Stimulated activated CD8-positive, alpha-beta memory T cell treated with anti-CD3 and anti-CD28 coated beads, Interleukin-15, amount 100 ng/mL, for 1 hour (primary cell): ENCODE data around the gene DNAJB9.
"Not testable (repeated sequence)": the region's sequence is repeated elsewhere in the genome, so short reads cannot be mapped to it uniquely, and the experiment has no call there.

Experiments used
- DNase-seq: peaks from one replicate; pipeline ENCODE4 v3.0.0-alpha.2; 2020; ENCODE audit warnings: low read depth

Gene DNAJB9

DNA sequence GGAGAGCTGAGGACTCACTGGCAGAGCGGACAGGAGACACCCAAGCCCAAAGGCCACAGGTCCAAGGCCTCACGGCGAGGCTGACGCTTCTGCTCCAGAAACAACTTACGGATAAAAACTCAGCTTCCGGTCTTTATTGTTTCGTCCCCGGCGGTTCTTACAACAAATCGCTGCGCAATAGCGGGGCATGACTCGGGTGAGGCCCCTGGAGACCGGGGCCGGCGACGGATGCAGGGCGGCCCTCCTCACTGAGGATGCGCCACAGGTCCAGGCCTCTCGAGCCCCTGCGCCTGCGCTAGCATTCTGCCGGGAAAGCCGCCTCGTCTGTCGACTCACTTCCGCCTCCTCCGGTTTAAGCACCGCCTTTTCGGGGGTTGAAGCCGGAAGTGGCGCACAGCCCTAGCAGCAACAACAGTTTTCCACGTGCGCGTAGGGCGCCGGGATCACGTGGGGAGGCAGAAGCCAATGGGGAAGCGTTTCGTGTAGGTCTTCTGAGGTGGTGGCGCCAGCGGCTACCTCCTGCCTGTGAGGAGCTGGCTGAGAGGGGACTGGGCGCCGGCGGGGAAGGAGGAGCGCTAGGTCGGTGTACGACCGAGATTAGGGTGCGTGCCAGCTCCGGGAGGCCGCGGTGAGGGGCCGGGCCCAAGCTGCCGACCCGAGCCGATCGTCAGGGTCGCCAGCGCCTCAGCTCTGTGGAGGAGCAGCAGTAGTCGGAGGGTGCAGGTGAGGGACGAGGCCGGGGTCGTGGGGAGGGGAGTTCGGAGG, at the start of gene DNAJB9, which contains the start of gene THAP5:
Gene DNAJB9 (plus strand): TSS at position 494 of the 765 bp plus-strand sequence. CDS start 1,853 bp downstream, outside the sequence.
Gene THAP5 (minus strand): TSS at position 326 of the 765 bp plus-strand sequence. CDS start 137 bp downstream, at position 189.
- DNase-seq = peak; percentile 97

DNA sequence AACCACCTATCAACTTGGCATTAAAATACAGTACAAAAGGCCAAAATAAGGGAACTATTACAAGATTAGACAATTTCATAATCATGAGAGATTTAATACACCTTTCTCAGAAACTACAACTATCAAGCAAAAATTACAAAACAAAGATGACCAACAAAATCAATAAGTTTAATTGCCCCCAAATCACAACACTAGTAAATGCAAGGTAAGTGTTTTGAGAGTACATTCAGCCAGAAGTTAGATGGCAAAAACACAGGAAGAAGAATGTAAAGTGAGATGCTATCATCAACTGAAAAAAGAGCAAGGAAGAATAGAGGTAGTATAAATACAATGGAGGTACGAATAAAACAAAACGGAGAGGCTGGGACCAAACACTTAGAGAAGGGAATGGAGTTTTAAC, 46.9 kb upstream of the DNAJB9 start:
- no peak for DNase-seq

DNA sequence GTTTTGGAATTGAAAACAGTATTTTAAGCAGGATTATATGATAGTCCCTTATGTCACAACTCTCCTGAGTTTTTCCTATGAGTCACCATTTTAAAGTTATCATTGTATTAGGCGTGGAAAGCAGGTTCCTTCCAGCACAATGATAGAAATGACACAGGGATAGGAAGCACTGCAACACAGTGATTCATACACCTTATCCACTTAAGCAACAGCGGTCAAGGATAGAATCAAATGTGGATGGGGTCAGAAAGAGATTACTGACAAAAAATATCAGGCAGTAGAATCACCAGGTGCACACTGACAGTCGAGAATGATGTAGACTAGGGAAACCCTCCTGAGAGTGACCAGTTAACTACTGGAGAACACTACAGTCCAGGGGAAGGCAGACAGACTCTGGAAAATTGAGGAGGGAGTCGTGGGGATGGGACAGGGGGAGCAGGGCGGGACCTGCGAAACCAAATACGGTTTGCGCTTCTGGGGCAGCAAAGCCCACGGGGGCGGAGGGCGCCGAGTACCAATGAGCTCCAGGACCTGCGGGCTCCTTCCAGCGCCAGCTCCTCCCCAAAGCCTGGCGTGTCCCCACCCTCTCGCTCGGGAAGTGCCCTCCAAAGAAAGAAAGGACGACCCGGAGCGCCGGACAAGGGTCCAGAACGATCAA, 44.2 kb upstream of the DNAJB9 start:
- no peak for DNase-seq

DNA sequence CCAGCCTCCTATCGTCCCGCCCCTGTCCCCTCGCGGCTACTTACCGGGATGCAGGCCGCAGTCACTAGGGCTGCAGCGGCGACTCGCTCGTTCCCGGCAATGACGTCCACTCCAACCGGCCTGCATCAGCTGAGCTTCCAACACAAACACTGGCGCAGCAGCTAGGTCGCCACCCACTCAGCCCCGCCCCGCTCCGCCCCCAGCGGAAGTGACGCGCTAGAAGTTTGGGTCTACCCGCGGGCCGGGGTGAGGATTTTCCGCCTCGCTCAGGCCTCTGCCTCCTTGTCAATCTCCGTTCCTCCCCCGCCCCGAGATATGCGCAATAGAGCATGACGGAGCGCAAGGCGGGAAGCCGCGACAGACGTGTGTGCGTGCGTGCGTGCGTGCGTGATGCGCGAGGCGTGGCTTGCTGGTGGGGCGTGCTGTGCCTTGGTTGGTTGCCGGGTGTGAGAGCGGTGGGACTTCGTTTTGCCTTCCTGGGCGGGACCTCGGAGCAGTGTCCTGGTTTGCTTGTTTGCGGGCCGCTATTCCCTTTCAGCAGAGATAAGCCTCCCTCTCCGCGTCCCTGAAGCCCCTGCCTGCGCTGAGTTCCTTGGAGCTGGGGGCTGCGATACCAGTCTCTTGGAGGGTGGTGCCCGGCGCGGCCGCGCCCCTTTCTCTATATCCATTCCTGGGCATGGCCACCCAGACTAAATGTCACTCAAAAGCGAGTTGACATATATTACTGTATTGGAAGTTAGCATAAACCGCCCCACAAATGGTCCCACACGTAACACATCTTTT, 43.5 kb upstream of the DNAJB9 start, which contains the start of gene PNPLA8:
Gene PNPLA8 (minus strand): TSS at position 151 of the 783 bp plus-strand sequence. CDS start 10,644 bp downstream, outside the sequence.
- DNase-seq = peak; percentile 100

DNA sequence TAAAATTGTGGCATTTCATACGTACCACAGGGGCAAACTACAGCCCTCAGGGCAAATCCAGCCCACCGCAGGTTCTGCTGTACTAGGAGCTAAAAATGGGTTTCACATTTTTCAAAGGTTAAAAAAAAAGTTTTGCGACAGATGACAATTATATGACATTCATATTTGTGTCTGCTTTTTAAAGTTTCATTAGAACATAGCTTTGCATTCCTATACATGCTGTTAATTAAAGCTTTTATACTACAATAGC, 43.0 kb upstream of the DNAJB9 start:
- no peak for DNase-seq

DNA sequence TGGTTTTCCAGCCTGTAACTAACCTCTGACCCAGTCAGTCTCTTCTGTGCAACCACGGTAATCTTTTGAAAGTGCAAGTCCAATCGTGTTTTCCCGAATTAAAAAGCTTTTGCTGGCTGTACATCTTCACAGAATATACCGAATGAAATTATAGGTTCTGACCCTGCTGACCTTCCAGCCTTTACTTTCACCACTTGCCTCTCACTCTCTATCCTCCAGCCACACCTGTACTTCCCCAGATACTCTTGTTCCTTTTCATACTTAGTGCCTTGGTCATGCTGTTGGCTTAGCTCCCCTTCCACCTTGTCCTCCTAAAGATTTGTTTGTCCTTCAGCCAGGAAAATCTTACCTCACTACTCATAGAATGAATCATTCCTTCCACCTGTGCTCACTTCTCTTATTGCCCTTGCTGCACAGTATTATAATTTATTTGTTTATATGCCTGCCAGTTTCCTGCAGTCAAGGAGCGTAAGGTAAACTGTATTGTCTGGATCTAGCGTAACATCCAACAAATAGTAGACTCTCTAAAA, 41.4 kb upstream of the DNAJB9 start:
- no peak for DNase-seq

DNA sequence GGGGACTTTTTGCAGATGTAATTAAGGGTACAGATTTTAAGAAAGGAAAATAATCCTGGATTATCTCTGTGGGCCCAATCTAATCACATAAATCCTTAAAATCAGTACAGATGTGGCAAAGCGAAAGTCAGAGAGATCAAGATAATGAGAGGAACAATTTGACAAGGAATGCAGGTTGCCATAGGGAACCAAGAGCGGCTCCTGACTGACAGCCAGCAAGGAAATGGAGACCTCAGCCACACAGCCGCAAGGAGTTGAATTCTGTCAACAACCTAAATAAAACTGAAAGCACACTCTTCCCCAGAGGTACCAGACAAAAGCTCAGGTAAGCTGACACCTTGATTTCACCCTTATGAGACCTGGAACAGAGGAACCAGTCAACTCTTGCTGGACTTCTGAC, 40.3 kb upstream of the DNAJB9 start:
- DNase-seq = no peak

DNA sequence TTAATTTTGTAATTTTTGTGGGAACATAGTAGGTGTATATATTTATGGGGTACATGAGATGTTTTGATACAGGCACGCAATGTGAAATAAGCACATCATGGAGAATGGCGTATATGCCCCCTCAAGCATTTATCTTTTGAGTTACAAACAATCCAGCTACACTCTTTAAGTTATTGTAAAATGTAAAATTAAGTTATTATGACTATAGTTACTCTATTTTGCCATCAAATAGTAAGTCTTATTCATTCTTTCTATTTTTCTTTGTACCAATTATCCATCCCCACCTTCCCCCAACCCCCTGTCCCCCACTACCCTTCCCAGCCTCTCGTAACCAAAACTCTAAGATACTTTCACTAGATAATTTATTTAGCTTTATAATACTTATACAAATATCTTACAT, 36.0 kb upstream of the DNAJB9 start:
- DNase-seq = no peak

DNA sequence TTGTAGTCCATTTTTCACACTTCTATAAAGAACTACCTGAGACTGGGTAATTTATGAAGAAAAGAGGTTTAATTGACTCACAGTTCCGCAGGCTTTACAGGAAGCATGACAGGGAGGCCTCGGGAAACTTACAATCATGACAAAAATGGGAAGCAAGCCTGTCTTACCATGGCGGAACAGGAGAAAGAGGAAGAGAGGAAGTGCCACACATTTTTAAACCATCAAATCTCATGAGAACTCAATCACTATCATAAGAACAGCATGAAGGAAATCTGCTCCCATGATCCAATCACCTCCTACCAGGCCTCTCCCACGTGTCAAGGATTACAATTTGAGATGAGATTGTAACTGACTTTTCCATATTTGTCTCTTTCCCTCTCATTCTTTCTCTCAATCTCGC, 34.4 kb upstream of the DNAJB9 start:
- DNase-seq = no peak

DNA sequence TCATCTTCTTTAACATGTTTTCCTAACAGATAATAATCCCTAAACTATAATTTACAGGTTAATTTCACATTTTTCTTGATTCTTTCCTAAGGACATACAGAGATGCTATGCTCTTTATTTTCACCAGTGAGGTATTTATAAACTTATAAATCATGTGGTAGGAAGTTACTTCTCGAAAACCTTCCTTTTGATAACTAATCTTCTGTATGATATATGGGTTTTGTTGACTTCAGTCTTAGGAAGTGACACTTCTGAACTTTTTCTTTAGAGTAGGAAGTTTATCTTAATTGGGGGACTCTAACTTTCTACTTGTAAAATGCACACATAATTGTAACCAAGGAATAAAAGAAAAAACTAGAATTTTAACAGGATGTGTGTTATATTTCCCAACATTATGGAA, 33.9 kb upstream of the DNAJB9 start:
- DNase-seq = no peak

DNA sequence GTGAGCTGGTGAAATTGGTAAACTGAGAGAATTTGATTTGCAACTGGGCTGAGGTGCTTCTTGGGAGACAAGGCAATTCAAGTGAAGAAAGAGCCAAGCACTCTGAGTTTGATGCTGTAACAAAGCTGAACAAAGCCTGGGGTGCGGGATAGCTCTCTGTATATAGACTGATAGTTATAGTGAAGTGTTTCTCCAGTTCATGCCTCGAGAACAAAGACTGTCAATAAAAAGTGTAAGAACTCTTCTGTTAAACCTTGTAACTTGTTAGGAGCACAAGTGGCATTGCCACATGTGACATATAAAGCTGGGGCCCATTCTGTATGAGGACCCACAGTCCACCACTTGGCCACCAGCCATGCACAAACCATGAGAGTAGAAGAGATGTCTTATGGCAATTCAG, 32.4 kb upstream of the DNAJB9 start:
- DNase-seq = no peak

DNA sequence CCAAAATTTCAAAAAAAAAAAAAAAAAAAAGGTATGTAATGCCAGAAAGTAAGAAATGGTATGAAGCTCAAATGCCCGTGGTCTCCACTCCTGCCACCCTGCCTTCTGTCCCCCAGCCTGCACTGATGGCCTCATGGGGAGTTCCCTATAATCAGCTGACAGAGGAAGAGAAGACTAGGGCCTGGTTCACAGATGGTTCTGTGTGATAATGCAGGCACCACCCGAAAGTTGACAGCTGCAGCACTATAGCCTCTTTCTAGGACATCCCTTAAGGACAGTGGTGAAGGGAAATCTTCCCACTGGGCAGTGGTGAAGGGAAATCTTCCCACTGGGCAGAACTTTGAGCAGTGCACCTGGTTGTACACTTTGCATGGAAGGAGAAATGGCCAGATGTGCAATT, 31.4 kb upstream of the DNAJB9 start:
- not testable (repeated sequence) for DNase-seq

DNA sequence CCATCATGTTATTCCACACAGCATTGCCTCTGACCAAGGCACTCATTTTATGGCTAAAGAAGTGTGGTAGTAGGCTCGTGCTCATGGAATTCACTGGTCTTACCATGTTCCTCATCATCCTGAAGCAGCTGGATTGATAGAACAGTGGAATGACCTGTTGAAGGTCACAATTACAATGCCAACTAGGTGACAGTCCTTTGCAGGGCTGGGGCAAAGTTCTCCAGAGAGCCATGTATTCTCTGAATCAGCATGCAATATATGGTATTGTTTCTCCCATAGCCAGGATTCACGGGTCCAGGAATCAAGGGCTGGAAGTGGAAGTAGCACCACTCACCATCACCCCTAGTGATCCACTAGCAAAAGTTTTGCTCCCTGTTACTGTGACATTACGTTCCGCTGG, 31.0 kb upstream of the DNAJB9 start:
- not testable (repeated sequence) for DNase-seq

DNA sequence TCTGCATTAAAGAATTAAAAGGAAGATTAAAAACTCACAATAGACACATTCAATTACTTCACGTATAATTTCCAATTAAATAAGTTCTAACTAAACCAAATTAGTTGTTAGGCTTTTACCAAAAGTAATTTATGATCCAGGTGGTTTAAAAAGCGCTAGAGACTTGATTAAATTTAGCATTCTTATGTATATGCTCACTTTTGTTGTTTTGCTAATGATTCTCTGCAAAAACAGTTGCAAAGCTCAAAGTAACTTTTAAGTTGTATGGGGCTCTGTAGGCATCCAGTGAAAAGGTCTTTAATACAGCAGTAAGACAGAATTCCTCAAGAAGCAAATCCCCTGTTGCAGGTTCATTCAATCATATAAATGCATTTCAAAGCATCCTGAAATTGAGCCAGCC, 28.2 kb upstream of the DNAJB9 start:
- no peak for DNase-seq

DNA sequence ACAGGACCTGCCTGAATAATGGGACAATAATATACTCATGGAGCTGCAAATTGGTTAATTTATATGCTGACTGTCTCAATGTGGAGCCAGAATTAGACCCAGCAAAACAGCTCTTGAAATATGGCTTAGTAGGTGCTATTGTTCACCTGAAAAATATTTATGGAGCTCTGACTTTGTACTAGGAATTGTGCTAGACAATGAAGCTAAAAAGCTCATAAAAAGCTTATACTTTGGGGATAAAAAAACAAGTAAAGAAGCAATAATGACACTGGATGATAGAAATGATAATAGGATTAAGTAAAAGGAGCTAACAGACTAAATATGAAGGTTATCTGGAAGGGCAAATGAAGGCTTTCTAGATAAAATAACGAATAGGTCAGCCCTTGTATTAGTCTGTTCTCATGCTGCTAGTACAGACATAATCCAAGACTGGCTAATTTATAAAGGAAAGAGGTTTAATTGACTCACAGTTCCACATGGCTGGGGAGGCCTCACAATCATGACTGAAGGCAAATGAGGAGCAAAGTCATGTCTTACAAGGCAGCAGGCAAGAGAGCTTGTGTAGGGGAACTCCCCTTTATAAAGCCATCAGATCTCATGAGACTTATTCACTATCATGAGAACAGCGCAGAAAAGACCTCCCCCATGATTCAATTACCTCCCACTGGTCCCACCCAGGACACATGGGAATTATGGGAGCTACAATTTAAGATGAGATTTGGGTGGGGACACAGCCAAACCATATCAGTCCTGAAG, 21.4 kb upstream of the DNAJB9 start:
- DNase-seq = not testable (repeated sequence)

DNA sequence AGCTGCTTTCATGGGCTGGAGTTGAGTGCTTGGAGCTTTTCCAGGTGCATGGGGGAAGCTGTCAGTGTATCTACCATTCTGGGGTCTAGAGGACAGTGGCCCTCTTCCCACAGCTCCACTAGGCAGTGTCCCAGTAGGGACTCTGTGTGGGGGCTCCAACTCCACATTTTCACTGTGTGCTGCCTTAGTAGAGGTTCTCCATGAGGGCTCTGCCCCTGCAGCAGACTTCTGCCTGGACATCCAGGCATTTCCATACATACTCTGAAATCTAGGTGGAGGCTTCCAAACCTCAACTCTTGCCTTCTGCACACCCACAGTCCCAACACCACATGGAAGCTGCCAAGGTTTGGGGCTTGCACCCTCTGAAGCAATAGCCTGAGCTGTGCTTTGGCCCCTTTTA, 13.0 kb upstream of the DNAJB9 start:
- not testable (repeated sequence) for DNase-seq

DNA sequence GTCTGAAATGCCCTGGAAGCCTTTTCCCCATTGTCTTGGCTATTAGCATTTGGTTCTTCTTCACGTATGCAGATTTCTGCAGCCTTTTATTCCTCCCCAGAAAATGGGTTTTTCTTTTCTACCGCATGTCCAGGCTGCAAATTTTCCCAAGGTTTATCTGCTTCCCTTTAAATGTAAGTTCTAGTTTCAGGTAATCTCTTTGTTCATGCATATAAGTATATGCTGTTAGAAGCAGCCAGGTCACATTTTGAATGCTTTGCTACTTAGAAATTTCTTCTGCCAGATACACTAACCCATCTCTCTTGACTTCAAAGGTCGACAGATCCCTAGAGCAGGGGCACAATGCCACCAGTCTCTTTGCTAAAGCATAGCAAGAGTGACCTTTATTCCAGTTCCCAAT, 12.5 kb upstream of the DNAJB9 start:
- no peak for DNase-seq

DNA sequence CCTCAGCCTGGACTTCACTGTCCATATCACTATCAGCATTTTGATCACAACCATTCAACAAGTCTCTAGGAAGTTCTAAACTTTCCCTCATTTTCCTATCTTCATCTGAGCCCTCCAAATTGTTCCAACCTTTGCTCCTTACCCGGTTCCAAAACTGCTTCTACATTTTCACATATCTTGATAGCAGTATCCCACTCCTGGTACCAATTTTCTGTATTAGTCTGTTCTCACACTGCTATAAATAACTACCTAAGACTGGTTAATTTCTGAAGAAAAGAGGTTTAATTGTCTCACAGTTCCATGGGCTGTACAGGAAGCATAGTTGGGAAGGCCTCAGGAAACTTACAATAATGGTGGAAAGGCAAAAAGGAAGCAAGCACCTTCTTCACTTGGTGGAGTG, 12.1 kb upstream of the DNAJB9 start:
- no peak for DNase-seq

DNA sequence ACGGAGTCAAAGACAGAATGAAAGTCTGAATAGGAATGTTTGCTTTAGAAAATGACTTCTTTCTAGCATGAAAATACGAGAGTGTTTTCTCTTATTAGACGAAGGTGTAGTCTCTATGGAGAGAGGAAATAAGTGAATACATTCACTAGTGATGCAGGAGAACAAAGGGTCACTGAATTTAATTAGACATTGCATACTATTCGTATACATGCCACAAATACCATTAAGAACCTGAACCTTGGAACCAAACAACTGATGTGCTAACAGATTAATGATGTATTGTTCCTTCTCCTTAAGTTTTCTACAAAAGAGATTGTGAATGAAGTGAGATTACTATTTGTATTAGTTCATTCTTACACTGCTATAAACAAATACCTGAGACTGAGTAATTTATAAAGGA, 10.4 kb upstream of the DNAJB9 start:
- DNase-seq = no peak

DNA sequence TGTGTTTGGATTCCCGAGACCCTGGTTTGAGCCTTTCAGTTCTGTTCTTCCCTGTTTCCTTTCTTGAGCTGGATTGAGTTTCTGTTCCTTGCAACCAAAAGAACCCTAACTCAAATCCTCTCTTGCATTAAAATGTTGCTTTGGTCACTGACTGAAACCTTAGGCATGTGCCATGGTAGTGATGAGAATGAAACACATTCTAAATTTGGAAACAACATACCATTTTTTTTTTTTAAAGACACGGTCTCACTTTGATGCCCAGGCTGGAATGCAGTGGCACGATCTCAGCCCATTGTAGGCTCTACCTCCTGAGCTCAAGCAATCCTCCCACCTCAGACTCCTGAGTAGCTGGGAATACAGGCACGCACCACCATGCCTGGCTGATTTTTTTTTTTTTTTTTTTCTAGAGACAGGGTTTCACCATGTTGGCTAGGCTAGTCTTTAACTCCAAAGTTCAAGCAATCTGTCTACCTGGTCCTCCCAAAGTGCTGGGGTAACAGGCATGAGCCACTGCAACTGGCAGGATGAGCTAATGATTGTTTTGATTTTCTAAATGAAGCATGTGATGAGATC, 8.5 kb upstream of the DNAJB9 start:
- DNase-seq = no peak

DNA sequence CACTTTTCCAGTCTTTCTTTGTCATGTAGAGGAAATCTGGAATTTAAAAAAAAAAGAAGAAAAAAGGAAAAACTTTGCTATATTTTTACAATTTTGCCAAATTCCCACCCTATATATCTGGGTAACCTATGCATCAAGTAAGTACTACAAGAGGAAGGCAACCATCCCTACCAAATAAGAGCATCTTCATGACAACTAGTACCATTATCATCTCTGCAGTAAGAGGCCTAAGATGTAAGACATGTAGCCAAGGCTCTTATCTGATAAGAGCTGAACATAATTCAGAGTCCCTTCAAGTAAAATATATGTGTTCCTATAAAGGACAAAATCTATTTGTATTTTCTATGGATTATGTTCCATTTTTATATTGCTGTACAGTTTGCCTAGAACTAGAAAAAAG, 3.7 kb upstream of the DNAJB9 start:
- no peak for DNase-seq
